ENCODE results near the gene RFLNA. TPM values are rescaled to one million over a fixed set of nuclear protein-coding genes. Genes with fewer than 3 reads are reported as not detected.
A peak's percentile ranks its signal among the peaks of the same experiment; 100 is the strongest.

Gene RFLNA
- total and polyA plus RNA-seq, 8 donors = 18.2 to 294 (median 75.8) TPM

- TF ChIP-seq, protein P1, sequence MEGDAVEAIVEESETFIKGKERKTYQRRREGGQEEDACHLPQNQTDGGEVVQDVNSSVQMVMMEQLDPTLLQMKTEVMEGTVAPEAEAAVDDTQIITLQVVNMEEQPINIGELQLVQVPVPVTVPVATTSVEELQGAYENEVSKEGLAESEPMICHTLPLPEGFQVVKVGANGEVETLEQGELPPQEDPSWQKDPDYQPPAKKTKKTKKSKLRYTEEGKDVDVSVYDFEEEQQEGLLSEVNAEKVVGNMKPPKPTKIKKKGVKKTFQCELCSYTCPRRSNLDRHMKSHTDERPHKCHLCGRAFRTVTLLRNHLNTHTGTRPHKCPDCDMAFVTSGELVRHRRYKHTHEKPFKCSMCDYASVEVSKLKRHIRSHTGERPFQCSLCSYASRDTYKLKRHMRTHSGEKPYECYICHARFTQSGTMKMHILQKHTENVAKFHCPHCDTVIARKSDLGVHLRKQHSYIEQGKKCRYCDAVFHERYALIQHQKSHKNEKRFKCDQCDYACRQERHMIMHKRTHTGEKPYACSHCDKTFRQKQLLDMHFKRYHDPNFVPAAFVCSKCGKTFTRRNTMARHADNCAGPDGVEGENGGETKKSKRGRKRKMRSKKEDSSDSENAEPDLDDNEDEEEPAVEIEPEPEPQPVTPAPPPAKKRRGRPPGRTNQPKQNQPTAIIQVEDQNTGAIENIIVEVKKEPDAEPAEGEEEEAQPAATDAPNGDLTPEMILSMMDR (IDR thresholded peaks at IDR 0.05) = no peak
- TF ChIP-seq EP300 (IDR thresholded peaks at IDR 0.05) (no peak), POLR2A (IDR thresholded peaks at IDR 0.05) (no peak), POLR2AphosphoS5 (IDR thresholded peaks at IDR 0.05) (no peak)
These were observed 55.6 kb downstream of the RFLNA start for GRCh38 chr12:124350491-124350890.

DNA sequence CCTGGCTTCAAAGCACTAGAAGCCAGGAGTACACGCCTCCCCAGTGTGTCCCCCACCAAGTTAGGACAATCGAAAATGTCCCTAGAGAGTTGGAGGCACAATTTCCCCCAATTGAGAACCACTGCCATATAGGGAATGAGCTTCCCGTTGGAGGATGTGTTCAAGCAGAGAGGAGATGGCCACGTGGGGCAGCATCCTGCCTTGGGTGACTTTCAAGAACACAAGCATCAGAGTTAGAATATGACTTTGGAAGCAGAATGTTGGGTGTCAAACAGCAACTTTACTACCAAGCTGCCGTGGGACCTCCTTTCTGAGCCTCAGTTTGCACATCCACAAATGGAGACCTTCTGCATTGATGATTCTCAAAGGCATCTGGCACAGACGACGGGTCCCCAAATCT is 56.5 kb downstream of the RFLNA start:
- Histone ChIP-seq H3K36me3 (peaks cover 87 to 100% (median 100%) of the 10 kb centered on the region in 4 donors), H3K4me1 (peaks cover 0 to 18% (median 12%) of the 10 kb centered on the region in 4 donors), H3K9me3 (no peaks in the 10 kb centered on the region), H3K4me3 (no peak overlapping the region), H3K27me3 (no peaks in the 10 kb centered on the region), H3K27ac (no peak overlapping the region)
- WGBS, 5 donors = 75 to 90% (median 87%) methylated on average over 7 of the region's 7 CpGs
- intact Hi-C loops (cut with DNase I; ENCODE audit: low total_unique reads) = loop anchor here (10.0 kb wide), 1 partner anchor 423 kb away; no protein-coding TSS in a partner anchor
- no peak for TF ChIP-seq POLR2A (IDR thresholded peaks at IDR 0.05)
- no peak for TF ChIP-seq POLR2AphosphoS5 (IDR thresholded peaks at IDR 0.05)
- TF ChIP-seq EP300 (IDR thresholded peaks at IDR 0.05) = no peak
- TF ChIP-seq, protein P1 (IDR thresholded peaks at IDR 0.05) = no peak
- DNase-seq = no peak

More at GRCh38 chr12:124350491-124350890, 55.6 kb downstream of the RFLNA start:
- WGBS, 5 donors = 93 to 97% (median 96%) methylated on average over 18 of the region's 18 CpGs
- no peaks in the 10 kb centered on the region for H3K9me3 ChIP-seq
- H3K4me1 ChIP-seq = peaks cover 0 to 13% (median 12%) of the 10 kb centered on the region in 4 donors
- intact Hi-C loops (cut with DNase I; ENCODE audit: low total_unique reads) = loop anchor here (10.0 kb wide), 1 partner anchor 424 kb away; no protein-coding TSS in a partner anchor
- no peak overlapping the region for H3K27ac ChIP-seq
- peaks cover 88 to 100% (median 100%) of the 10 kb centered on the region in 4 donors for H3K36me3 ChIP-seq
- no peaks in the 10 kb centered on the region for H3K27me3 ChIP-seq
- no peak for DNase-seq
- no peak overlapping the region for H3K4me3 ChIP-seq

DNA sequence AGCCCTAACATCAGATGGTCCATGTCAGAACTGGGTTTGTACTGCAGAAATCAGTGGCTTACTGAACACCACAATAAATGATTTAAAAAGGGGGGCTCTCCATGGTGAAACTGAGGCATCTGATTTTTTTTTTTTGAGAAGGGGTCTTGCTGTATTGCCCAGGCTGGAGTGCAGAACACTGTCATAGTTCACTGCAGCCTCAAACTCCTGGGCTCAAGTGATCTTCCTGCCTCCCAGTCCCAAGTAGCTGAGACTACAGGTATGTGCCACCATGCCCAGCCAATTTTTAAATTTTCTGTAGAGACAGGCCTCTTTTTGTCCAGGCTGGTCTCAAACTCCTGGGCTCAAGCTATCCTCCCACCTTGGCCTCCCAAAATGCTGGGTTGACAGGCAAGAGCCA is 57.4 kb downstream of the RFLNA start:
- DNase-seq = no peak
- peak overlapping the region in 1 of 5 donors; percentile 8 for H3K27ac ChIP-seq
- H3K4me1 ChIP-seq = peaks cover 0 to 20% (median 15%) of the 10 kb centered on the region in 4 donors
- TF ChIP-seq POLR2AphosphoS5 (IDR thresholded peaks at IDR 0.05) = no peak
- TF ChIP-seq, protein P1 (IDR thresholded peaks at IDR 0.05) = no peak
- no peak for TF ChIP-seq EP300 (IDR thresholded peaks at IDR 0.05)
- no peak for TF ChIP-seq POLR2A (IDR thresholded peaks at IDR 0.05)
- intact Hi-C loops (cut with DNase I; ENCODE audit: low total_unique reads) = loop anchor here (10.0 kb wide), 1 partner anchor 423 kb away; no protein-coding TSS in a partner anchor
- peaks cover 87 to 100% (median 100%) of the 10 kb centered on the region in 4 donors for H3K36me3 ChIP-seq
- H3K4me3 ChIP-seq = no peak overlapping the region
- no peaks in the 10 kb centered on the region for H3K9me3 ChIP-seq
- H3K27me3 ChIP-seq = no peaks in the 10 kb centered on the region

GRCh38 chr12:124352839-124353238 is 57.9 kb downstream of the RFLNA start:
- 8 to 21% (median 9%) methylated on average over 9 of the region's 9 CpGs for WGBS, 5 donors
- TF ChIP-seq POLR2AphosphoS5 (IDR thresholded peaks at IDR 0.05) = peak in 2 of 3 donors; percentile 57 to 64
- no peak for TF ChIP-seq POLR2A (IDR thresholded peaks at IDR 0.05)
- TF ChIP-seq, protein P1 (IDR thresholded peaks at IDR 0.05) = no peak
- no peak for TF ChIP-seq EP300 (IDR thresholded peaks at IDR 0.05)
- Histone ChIP-seq H3K9me3 (no peaks in the 10 kb centered on the region), H3K4me1 (peaks cover 0 to 20% (median 15%) of the 10 kb centered on the region in 4 donors), H3K27ac (peak overlapping the region in 2 of 5 donors; percentile 8 to 21), H3K4me3 (no peak overlapping the region), H3K27me3 (no peaks in the 10 kb centered on the region), H3K36me3 (peaks cover 86 to 100% (median 100%) of the 10 kb centered on the region in 4 donors)
- intact Hi-C loops (cut with DNase I; ENCODE audit: low total_unique reads) = loop anchor here (10.0 kb wide), 1 partner anchor 422 kb away; no protein-coding TSS in a partner anchor
- DNase-seq = peak; percentile 73 to 77
